ENCODE data around the gene AR. TPM values are rescaled to one million over a fixed set of nuclear protein-coding genes. Genes with fewer than 3 reads are reported as not detected.
A peak's percentile ranks its signal among the peaks of the same experiment; 100 is the strongest.

Gene AR
- total RNA-seq, 2 donors from 2014 or later = 2.9 to 8.2 TPM

GRCh38 chrX:67574696-67575095 is 30.9 kb downstream of the AR start:
- no peaks in the 10 kb centered on the region for H3K36me3 ChIP-seq (replicated peaks in 1 of 2; ENCODE audit: insufficient read depth in 1 of 2, low read depth in 2 of 2)
- H3K27ac ChIP-seq = no peak overlapping the region
- no peak for DNase-seq
- no peaks in the 10 kb centered on the region for H3K4me1 ChIP-seq
- no peak for ATAC-seq
- 60 to 75% methylated on average over 2 of the region's 2 CpGs for WGBS, 2 donors
- intact Hi-C loops (cut with DNase I) = no loop called here
- H3K4me3 ChIP-seq = no peak overlapping the region
- H3K27me3 ChIP-seq = no peaks in the 10 kb centered on the region
- no peaks in the 10 kb centered on the region for H3K9me3 ChIP-seq
- TF ChIP-seq POLR2A (IDR thresholded peaks at IDR 0.05) = no peak
- TF ChIP-seq CTCF (IDR thresholded peaks at IDR 0.05) = no peak

- no peak for DNase-seq
- ATAC-seq = no peak
These were observed 38.6 kb downstream of the AR start for GRCh38 chrX:67582436-67582835.

GRCh38 chrX:67583171-67583570 is 39.4 kb downstream of the AR start:
- no peak overlapping the region for H3K4me3 ChIP-seq
- intact Hi-C loops (cut with DNase I) = no loop called here
- H3K4me1 ChIP-seq = no peaks in the 10 kb centered on the region
- 39 to 56% methylated on average over 1 of the region's 1 CpG for WGBS, 2 donors
- DNase-seq (no peak), ATAC-seq (no peak)
- H3K9me3 ChIP-seq = no peaks in the 10 kb centered on the region
- TF ChIP-seq CTCF (IDR thresholded peaks at IDR 0.05) (no peak), POLR2A (IDR thresholded peaks at IDR 0.05) (no peak)
- H3K27me3 ChIP-seq = no peaks in the 10 kb centered on the region
- H3K27ac ChIP-seq = no peak overlapping the region
- H3K36me3 ChIP-seq (replicated peaks in 1 of 2; ENCODE audit: insufficient read depth in 1 of 2, low read depth in 2 of 2) = no peaks in the 10 kb centered on the region

More at GRCh38 chrX:67582436-67582835, 38.6 kb downstream of the AR start:
- H3K4me3 ChIP-seq = no peak overlapping the region
- no peaks in the 10 kb centered on the region for H3K36me3 ChIP-seq (replicated peaks in 1 of 2; ENCODE audit: insufficient read depth in 1 of 2, low read depth in 2 of 2)
- TF ChIP-seq CTCF (IDR thresholded peaks at IDR 0.05) (no peak), POLR2A (IDR thresholded peaks at IDR 0.05) (no peak)
- no peaks in the 10 kb centered on the region for H3K4me1 ChIP-seq
- H3K27me3 ChIP-seq = no peaks in the 10 kb centered on the region
- no peak overlapping the region for H3K27ac ChIP-seq
- intact Hi-C loops (cut with DNase I) = no loop called here
- H3K9me3 ChIP-seq = no peaks in the 10 kb centered on the region
- 51 to 79% methylated on average over 4 of the region's 4 CpGs for WGBS, 2 donors

GRCh38 chrX:67585401-67585800 is 41.6 kb downstream of the AR start:
- TF ChIP-seq CTCF (IDR thresholded peaks at IDR 0.05) (no peak), POLR2A (IDR thresholded peaks at IDR 0.05) (no peak)
- H3K9me3 ChIP-seq = no peaks in the 10 kb centered on the region
- intact Hi-C loops (cut with DNase I) = no loop called here
- no peak overlapping the region for H3K27ac ChIP-seq
- DNase-seq (no peak), ATAC-seq (no peak)
- no peak overlapping the region for H3K4me3 ChIP-seq
- no peaks in the 10 kb centered on the region for H3K36me3 ChIP-seq (replicated peaks in 1 of 2; ENCODE audit: insufficient read depth in 1 of 2, low read depth in 2 of 2)
- no peaks in the 10 kb centered on the region for H3K4me1 ChIP-seq
- no peaks in the 10 kb centered on the region for H3K27me3 ChIP-seq
- WGBS, 2 donors = 45 to 58% methylated on average over 3 of the region's 3 CpGs

GRCh38 chrX:67587946-67588624 is 44.3 kb downstream of the AR start:
- Histone ChIP-seq H3K36me3 (replicated peaks in 1 of 2; ENCODE audit: insufficient read depth in 1 of 2, low read depth in 2 of 2) (no peaks in the 10 kb centered on the region), H3K4me3 (no peak overlapping the region), H3K27me3 (no peaks in the 10 kb centered on the region), H3K27ac (no peak overlapping the region), H3K9me3 (no peaks in the 10 kb centered on the region), H3K4me1 (no peaks in the 10 kb centered on the region)
- DNase-seq (peak in 1 of 4 donors; percentile 3), ATAC-seq (no peak)
- TF ChIP-seq CTCF (IDR thresholded peaks at IDR 0.05) (no peak), POLR2A (IDR thresholded peaks at IDR 0.05) (no peak)
- 67 to 74% methylated on average over 2 to 3 of the region's 3 CpGs for WGBS, 2 donors
- intact Hi-C loops (cut with DNase I) = no loop called here

All from body of pancreas (tissue), 4 donors.